SH-SY5Y (cell line): ENCODE data around the gene TMEM101.

ENCODE experiments used
- GATA2 ChIP-seq: IDR thresholded peaks from 2 replicates; pipeline ENCODE4 v1.6.1; 2011; ENCODE audit warnings: mild to moderate bottlenecking, low read depth, low read length
- GATA3 ChIP-seq: IDR thresholded peaks from 2 replicates; pipeline ENCODE4 v1.6.1; 2011; ENCODE audit warnings: low read depth, mild to moderate bottlenecking, low read length, moderate library complexity

DNA sequence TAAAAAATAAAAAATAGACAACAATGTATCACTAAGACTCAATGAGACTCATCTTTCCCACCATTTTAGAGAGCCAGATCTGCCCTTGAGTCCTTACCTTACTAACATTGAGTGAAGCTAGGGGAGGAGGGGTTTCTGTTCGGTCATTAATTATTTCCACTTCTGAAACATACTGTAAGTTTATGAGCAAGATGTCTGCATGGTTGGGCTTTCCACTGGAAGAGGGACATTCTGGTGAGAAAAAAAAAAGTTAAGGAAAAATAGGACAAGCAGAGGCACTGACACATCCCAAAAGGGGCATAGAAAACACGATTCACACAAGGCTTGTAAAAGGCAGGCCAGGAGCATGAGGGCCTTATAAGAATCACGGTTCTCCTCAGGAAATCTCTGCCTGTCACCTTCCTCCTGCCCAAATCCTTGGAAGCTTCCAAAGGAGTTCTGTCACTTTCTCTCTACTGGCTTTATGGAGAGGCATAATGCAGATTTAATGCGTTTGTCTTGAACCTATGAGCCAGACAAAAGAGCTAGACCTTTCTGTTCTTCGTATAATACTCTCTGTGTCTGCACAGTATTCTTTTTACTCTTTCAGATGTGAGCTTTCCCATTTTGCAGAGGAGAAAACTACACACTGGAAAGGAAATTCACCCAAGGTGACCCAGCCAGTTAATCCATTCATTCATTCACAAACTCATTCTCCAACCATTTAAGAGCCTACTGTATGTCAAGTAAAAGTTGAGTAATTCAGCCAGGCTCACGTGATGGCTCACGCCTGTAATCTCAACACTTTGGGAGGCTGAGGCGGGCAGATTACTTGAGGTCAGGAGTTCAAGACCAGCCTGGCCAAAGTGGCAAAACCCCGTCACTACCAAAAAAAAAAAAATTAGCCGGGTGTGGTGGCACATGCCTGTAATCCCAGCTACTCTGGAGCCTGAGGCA is 49.2 kb upstream of the TMEM101 start:
- no peak for TF ChIP-seq GATA3
- no peak for TF ChIP-seq GATA2
